ENCODE results near the gene ASTN1.
A peak's percentile ranks its signal among the peaks of the same experiment; 100 is the strongest.

The ASTN1 gene

GRCh38 chr1:176877557-176877956 is 287.0 kb downstream of the ASTN1 start:
- DNase-seq (ENCODE audit: low spot score) = no peak

- no peak for DNase-seq (ENCODE audit: low spot score)
Observed at GRCh38 chr1:176876966-176877515, 287.5 kb downstream of the ASTN1 start.

- no peak for DNase-seq (ENCODE audit: low spot score)
Observed at GRCh38 chr1:176869577-176869976, 294.9 kb downstream of the ASTN1 start.

- peak; percentile 64 for DNase-seq (ENCODE audit: low spot score)
Observed at GRCh38 chr1:176866011-176866714, 298.3 kb downstream of the ASTN1 start.

- DNase-seq (ENCODE audit: low spot score) = no peak
Observed at GRCh38 chr1:176864211-176864610, 300.3 kb downstream of the ASTN1 start.

GRCh38 chr1:176863613-176864012 is 300.9 kb downstream of the ASTN1 start:
- no peak for DNase-seq (ENCODE audit: low spot score)

- no peak for DNase-seq (ENCODE audit: low spot score)
Observed at GRCh38 chr1:176858433-176858916, 306.0 kb downstream of the ASTN1 start.

- no peak for DNase-seq (ENCODE audit: low spot score)
Observed at GRCh38 chr1:176857632-176858031, 306.9 kb downstream of the ASTN1 start.

GRCh38 chr1:176854758-176855745 is 309.5 kb downstream of the ASTN1 start:
- DNase-seq (ENCODE audit: low spot score) = no peak

GRCh38 chr1:176854121-176854520 is 310.4 kb downstream of the ASTN1 start:
- DNase-seq (ENCODE audit: low spot score) = no peak

- no peak for DNase-seq (ENCODE audit: low spot score)
Observed at GRCh38 chr1:176853503-176853902, 311.0 kb downstream of the ASTN1 start.

- DNase-seq (ENCODE audit: low spot score) = no peak
Observed at GRCh38 chr1:176852124-176852523, 312.4 kb downstream of the ASTN1 start.

- no peak for DNase-seq (ENCODE audit: low spot score)
Observed at GRCh38 chr1:176850871-176851270, 313.6 kb downstream of the ASTN1 start.

GRCh38 chr1:176849281-176849680 is 315.2 kb downstream of the ASTN1 start:
- DNase-seq (ENCODE audit: low spot score) = no peak

GRCh38 chr1:176847052-176847451 is 317.5 kb downstream of the ASTN1 start:
- DNase-seq (ENCODE audit: low spot score) = no peak

- DNase-seq (ENCODE audit: low spot score) = peak; percentile 69
Observed at GRCh38 chr1:176843352-176844297, 320.9 kb downstream of the ASTN1 start.

- DNase-seq (ENCODE audit: low spot score) = no peak
Observed at GRCh38 chr1:176841238-176841637, 323.3 kb downstream of the ASTN1 start.

- no peak for DNase-seq (ENCODE audit: low spot score)
Observed at GRCh38 chr1:176839216-176839615, 325.3 kb downstream of the ASTN1 start.

GRCh38 chr1:176838276-176838995 is 326.1 kb downstream of the ASTN1 start:
- DNase-seq (ENCODE audit: low spot score) = no peak

- DNase-seq (ENCODE audit: low spot score) = no peak
Observed at GRCh38 chr1:176837708-176838107, 326.8 kb downstream of the ASTN1 start.

- no peak for DNase-seq (ENCODE audit: low spot score)
Observed at GRCh38 chr1:176831150-176831549, 333.4 kb downstream of the ASTN1 start.

All from GM03348 (cell line).